ENCODE results near the gene FASTKD2.

DNA sequence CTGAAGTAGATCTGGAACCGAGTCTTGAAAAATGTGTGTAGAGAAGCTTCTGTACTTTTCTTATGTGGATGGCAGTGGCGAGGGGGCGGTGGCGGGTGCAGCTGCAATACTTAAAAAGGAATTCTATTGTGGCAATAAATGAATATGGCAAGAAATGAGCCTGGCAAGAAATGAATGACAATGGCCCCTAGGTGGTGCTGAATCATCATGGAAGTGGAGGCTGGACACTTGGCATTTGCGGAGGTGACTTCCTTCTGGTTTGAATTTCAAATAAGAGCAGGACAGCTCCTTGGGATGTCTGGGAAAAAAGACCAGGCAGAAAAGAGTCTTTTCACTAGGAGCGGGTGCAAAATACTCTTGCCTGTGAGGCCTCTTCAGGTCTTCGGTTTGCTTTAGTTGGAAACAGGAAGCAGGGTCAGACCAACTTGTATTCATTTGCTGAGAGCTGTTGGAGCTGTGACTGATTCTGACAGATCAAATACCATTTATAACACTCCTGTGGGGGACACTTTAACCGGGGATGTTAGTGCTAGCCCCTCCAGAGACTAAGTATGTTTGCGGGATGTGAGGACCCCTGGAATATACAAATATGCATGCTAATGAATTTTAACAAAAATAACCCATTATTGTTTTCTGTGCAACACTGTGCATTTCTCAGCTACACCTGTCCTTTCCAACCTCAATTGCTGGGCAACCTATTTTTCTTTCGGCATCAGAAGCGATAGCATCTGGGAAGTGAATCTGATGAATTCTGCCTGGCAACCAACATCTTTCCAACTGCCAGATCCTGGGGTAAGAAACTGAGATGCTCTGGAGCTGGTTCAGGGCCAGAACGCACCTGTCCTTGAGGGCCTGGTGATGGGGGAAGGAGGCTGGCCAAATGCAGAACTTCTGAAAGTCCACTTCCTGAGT, 35.4 kb downstream of the FASTKD2 start:
- no peak for TF ChIP-seq POLR2A (IDR thresholded peaks at IDR 0.05; ENCODE audit: low read length)
- no peak for TF ChIP-seq GATA1 (IDR thresholded peaks at IDR 0.05; ENCODE audit: low read depth, low read length)

Data from erythroblast (primary cell).